RCC 7860 (cell line): Measurements from ENCODE around the gene CHD1.

Source experiments
- DNase-seq: peaks from one replicate; pipeline ENCODE4 v3.0.0-alpha.2; 2015; ENCODE audit warnings: low spot score
- FAIRE-seq: peaks from 2 replicates; lab custom pipeline; 2012; peaks lifted over from hg19 to GRCh38; lab: Jason Lieb, UNC

The CHD1 gene

DNA sequence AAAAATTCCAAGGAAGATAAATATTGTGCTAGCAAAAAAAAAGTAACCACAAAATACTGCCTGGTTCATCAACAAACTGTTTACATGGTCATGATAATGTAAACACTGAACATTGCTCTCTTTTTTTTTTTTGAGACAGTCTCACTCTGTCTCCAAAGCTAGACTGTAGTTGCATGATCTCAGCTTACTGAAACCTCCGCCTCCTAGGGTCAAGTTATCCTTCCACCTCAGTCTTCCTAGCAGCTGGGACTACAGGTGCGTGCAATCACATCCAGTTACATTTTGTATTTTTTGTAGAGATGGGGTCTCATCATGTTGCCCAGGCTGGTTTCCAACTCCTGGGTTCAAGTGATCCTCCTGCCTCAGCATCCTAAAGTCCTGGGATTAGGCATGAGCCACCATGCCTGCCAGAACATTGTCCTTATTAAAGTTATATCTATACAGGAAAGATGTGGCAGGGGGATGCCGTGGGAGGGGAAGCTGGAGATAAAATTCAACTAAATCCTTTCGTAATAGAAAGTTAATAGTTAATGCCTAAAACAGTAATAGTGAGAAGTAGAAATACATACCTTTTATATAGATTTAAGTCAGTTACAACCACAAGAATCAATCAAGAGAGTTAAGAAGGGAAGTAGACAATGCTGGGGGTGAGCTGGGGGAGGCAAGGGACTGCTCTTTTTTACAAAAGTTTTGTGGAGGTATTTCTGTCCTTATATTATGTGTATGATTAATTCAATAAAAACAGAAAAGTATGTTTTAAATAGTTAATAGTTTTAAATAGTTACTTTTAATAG lies 103.0 kb downstream of the CHD1 start:
- DNase-seq, result no peak
- FAIRE-seq, result no peak

DNA sequence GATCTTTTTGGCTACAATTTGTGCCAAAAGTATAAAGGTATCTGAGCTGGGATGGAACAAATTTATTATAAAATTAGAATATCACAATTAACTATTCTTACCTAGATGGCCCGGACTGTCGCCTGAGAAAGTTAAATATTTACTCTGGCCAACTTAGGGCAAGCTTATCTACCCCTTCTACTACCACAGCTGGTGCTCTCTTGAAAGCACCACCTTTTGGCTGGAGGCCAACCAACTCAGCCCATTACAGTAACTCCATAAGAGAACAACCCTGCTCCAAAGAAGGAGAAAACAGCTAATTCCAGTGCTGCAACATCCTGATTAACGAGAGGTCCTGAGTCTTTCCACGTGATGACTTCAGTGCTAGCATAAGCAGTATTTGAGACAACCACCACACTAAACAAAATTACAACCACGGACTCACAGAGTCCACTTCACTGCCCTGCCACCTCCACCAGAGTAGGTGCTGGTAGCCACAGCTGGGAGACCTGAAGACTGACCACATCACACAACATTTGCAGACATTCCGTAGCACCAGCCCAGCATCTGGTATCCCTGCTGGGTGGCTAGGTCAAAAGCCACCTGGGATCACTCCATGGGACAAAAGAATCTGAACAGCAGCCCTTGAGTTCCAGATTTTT lies 112.1 kb downstream of the CHD1 start:
- no peak for DNase-seq
- no peak for FAIRE-seq

GRCh38 chr5:98813755-98814154 lies 115.1 kb downstream of the CHD1 start:
- no peak for FAIRE-seq
- no peak for DNase-seq

DNA sequence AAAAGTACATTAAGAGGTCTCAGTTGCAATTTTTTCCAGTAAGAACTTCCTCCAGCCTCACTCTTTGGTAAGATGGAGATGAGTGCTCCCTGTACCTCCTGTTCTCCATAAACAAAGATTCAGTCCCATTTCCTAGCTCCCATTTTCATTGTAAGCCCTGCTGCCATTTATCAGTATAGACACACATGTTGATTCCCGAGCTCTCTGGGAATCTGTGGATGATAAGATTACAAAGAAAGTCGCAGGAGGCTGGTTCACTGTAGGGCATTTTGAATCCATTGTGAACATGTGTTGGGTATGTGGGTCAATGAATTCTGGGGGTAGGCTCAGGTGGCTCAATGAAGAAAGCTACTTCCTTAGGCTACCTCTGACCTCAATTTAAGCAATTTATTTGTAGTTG lies 118.6 kb downstream of the CHD1 start:
- DNase-seq (no peak), FAIRE-seq (no peak)

DNA sequence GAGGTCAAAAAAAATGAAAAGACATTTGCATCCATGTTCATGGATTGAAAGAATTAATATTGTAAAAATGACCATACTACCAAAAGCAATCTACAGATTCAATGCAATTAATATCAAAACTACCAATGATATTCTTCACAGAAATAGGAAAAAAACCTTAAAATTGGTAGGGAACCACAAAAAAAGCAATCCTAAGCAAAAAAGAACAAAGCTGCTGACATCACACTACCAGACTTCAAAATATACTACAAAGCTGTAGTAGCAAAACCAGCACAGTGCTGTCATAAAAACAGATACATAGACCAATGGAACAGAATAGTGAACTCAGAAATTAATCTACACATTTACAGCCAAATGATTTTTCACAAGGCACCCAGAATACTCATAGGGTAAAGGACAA lies 121.0 kb downstream of the CHD1 start:
- DNase-seq, result no peak

GRCh38 chr5:98805070-98805469 lies 123.7 kb downstream of the CHD1 start:
- FAIRE-seq (no peak), DNase-seq (no peak)

More for the DNA sequence above, 121.0 kb downstream of the CHD1 start:
- no peak for FAIRE-seq

DNA sequence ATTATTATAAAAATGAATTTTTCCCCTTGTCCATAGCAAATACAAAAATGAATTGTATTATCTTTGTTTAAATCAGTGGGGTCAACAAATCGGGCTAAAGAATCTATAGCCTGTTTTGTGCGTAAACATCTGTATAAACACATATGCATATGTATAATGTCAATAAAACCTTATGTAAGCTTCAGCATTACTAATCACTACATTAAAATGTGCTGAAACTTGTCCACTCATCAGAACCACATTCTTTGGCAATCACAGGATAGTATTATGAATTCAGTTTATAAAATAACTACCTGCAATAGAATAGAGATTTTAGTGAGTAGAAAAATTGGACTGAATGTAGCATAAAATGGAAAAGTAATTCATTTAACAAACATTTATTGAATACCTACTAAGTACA lies 124.7 kb downstream of the CHD1 start:
- no peak for FAIRE-seq
- DNase-seq, result no peak
